NCI-H2171 (cell line): ENCODE results near the gene CSNK1D.

ENCODE experiments used
- DNase-seq: peaks from one replicate; lab custom pipeline; 2025; lab: John Stamatoyannopoulos, UW

CSNK1D gene

DNA sequence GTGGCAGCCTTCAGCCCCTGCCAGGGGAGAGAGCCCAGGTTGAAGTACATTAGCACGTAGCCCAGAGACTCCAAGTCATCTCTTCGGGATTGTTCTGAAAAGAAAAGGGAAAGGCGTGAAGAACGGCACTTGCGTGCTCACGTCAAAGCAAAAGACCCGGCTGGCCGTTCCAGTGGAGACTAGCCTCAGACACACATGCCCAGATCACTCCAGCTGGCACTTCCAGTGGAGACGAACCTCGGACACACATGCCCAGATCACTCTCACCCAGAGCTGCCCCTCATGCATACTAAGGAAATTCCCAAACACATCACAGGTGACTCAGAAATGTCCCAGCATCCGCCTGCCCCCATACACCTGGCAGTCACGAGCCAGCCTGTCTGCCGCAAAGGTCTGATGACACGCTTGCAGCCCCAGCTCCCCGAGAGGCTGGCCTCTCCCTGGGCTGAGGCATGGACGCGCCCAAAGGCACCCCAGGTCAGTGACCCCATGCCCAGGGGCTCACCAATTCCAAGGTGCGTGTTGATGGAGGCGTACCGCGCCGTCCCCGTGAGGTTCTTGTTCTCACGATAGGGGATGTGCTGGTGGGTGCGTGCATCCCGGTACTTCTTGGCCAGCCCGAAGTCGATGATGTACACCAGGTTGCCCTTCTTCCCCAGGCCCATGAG is 20.9 kb downstream of the CSNK1D start:
- no peak for DNase-seq

DNA sequence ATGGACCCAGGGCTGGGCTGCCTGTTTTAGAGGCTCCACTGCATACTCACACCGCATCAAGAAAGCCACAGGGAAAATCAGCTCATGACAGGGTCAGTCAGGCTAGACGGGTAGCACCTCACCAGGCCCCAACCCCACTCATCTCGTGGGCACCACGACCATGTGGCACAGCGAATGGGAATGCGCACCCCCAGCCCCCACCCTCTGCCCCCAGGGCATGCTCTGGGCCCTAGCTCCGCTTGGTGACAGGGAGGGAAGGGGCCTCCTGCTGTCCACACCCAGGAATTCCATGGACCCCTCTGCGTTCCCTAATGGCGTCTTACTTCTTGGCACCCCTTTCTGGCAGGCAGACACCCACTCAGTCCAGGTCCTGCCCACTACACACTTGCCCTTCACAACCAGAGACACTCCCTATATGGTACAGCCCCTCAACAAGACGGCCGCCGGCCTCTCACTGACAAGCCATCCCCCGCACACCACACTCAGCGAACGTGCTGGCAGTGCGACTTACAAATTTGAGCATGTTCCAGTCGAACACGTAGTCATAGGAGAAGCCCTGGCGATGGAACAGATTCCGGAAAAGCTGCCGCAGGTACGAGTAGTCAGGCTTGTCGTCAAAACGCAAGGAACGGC is 22.5 kb downstream of the CSNK1D start:
- no peak for DNase-seq

DNA sequence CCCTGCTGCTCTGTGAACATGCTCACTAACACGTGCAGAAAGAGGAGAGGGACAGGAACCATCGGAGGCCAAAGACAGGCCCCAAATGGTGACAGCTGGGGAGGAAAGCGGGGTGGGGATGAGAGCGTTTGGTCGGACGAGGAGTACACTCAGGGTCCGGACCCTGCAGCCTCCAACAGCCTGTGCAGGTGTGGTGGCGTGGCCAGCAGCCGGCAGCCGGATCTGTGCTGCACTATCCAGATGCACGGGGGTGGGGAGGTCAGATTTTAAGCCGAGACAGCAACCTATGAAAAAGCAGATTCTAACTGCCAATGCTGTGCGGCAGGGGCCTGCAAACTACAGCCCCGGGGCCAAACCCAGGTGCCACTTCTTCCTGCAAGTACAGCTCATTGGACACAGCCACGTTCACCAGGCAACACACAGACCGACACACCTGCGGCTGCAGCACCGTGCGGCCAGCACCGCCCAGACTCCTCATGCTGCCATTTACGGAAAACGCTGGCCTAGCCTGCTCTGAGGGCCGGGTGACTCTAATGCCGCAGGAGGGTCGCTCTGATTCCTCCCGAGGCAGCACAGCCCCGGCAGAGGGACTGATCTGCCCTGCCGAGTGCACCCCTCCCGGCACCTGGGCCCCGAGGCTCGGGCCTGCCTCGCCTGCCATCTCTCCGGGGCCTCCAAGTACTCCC is 23.5 kb downstream of the CSNK1D start:
- no peak for DNase-seq

DNA sequence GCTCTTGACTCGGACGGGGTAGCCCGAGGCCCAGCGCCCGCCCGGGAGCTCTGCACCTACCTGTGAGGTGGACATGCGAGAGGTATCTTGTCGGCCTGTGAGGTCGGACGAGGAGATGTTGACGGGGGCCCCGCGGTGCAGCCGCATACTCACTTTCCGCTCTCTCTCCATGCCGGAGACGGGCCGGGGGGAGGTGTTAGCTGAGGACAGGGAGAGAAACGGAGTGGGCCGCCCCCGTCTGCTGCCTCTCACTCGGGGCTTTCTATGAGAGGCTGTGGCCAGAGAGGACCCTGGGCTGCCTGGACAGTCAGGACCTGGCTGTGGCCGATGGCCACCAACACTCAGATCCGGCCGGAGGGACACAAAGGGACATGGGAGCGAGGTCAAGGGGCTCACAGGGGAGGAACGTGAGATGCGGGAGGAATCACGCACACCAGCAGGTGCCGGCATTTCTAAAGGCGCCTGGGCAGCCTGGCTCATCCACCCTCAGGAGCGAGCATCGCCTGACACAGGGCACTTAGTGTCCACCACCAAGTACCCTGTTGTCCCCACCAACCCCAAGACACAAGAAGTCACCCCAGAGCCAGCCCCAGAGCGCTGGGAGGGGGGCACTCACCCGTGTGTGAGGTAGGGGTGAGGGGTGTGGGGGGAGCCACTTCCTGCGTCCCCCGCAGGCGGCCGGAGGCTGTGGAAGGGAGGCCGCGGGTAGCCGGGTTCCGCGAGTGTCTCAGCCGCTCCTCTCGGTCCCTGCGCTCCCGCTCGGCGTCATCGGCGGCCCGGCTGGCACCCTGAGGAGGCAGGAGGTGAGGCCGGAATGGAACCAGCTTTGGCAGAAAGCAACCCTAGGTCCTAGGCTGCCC is 24.5 kb downstream of the CSNK1D start:
- no peak for DNase-seq

DNA sequence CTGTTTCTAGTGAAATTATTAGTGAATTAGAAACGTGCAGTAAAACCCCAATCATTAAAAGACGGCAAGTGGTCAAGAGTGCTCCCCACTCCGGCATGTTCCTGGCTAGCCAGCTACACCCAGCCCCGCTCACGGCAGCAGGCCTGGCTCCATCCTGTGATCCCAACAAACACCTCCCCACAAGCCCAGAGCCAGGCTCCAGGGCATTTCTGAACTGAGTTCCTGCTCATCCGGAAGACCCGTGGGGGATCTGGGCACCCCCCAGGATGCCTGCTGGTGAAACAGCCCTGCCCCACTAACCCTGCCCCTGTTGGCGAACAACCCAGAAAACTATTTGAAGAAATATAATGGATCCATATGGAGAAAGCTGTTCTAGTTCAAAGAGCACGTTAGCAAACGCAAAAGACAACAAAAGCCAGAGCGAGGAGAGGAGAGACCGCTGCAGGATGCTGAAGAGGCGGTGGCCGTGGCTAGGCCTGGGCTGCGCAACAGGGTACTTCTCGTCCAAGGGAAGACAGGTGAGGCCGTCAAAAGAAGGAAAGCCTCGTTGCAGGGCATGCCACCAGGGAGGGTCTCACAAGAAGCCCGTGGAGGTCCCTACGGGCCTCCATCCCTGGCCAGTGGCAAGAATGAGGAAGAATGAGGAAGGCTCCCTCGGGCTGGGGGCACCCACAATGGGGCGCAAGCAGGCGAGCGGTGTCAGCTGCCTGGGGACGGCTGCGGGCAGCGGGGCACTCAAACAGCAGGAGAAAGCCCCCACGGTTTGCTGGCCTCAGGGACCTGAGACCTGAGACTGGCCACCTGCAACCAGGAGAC is 25.4 kb downstream of the CSNK1D start:
- no peak for DNase-seq

DNA sequence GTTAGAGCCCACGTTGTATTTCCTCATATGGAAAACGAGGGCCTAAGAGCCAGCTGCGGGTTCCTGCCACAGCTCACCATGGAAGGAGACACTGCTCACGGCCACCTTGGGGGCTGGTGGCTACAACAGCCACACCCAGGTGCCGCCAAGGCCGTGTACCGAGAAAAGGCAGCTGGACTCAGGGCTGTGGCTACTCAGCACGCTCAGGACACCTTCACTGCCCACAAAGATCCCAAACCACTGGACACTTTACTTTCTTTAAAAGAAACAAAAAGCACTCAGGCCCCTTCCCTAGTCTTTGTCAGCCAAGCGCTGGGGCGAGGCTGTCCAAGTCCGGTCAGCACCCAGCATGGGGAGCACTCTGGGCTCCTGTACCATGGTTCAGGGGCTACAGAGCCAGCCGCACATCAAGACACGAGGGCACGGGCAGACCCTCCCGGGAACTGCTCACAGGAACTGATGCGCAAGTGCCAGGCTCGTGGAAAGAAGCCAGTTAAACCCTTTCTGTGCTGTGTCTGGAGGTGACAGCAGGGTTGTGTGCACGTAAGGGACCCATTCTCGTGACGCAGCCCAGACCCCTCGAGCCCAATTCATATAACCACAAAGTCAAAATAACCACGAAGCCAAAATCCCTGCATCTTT is 26.2 kb downstream of the CSNK1D start:
- DNase-seq: no peak

DNA sequence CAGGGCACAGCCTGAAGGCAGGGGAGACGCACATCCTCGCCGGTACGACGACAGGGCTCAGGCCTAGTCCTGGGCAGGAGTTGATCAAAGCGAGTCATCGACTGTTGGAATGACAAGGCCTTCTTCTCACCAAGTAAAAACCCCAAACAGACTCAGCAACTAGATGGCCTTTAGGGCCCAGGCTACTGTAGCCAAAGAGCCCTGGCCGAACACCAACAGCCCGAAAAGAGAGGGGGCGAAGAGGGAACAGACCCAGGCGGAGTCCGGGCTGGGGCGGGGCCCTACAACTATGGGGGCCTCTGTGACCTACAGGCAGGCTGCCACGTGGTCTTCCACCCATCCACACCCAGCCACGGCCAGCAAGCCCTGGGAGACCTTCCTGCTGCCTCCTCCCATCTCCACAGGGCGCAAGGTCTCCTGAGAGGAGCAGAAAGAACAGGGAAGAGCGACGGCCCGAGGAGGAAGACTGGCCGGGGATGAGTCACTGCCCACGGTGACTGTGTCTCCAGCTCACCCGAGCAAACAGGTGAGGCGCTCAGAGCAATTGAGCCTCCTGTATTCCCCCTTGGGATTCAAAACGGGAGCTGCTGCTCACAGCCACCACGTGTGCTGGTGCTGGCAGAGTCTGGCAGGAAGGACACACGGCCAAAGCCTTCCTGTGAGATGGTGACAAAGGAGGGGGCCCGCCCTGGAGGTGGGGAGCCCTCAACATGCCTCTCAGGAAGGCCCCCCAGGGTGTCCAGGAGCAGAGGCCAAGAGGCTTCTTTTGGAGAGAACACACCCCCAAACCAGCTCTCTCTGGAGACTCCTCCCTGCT is 26.9 kb downstream of the CSNK1D start:
- no peak for DNase-seq

DNA sequence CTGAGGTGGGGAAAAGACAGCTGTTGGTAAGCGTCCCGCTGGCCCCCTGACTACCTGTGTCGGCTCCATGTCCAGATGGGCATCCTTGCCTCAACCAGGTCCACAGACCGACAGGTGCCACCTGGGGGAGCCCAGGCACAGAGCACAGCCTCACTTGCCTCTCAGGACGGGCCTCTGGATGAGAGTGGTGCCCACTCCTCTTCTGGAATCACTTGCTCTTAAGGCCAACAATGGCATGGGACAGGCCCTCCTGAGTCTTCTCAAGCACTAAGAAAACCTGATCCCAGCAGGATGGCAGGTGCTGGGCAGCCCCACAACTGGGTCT is 27.5 kb downstream of the CSNK1D start:
- no peak for DNase-seq

DNA sequence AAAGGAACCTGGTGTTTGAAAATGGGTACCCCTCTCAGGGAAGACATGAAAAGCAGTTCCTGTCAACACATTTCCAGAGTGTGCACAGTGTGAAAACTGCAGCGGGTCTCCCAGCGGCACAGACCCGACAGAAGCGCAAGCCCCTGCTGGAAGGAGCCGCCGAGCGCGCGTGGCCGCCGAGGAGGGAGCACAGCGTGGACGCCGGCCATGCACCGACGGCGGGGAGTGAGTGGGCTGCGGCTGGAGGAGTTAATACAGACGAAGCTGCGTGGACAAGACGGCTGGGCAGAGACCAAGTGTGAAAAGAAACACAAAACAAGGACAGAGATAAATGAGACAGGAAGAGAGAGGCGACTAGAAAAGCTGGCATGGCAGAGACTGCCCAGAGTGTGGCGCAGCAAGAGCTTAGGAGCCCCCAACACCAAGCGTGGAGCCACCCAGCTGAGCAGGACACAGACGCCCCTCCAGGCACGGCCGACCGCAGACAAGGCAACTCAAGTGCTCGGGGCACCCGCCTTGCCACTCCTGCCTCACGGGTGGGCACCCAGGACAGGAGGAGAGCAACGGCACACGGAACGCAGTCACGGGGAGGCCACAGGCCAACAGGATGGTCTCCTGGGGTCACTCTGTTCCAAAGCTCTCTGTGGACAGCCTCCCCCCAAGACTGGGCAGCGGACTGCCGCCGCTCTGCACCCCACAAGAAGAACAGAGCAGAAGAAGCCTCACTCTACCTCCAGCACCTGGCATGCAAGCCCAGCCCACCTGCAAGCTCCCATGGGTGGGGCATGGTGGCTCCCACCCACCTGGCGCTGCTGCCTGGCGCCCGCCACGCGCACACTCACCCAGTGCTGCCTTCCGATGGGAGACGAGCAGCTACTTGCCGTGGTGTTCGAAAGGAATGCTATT is 28.1 kb downstream of the CSNK1D start:
- DNase-seq: no peak

DNA sequence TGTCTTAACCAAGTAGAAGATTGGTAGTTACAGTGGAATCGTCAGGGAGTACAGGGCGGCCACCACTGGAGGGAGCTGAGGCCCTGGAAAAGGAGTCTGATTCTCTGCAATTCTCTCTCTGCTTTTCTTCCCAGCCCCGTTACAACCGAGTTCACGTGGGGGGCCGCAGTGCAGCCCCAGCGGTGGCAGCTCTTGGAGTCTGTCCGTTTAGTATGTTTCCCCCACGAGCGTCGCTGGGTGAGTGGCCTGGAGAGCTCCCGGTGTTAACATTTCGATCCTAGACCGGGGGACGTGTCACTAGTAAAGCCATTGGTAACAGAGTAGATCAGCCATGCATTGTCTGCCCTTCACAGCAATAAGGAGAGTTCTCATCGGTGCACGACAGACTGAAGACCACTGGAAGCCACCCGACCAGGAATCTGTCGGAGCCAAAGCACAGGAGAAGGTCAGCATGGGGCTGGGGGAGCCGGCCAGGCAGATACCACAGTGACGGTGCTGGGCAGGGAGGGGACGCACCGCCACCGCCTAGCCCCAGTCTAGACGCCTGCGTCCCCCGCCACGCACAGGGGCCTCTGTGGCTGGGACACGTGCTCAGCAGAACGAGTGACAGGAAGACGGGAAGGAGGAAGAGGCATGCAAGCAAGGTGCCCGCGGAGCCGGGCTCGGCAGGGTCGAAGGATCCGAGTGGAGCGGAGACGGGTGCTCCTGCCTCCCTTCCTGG is 28.9 kb downstream of the CSNK1D start:
- no peak for DNase-seq

DNA sequence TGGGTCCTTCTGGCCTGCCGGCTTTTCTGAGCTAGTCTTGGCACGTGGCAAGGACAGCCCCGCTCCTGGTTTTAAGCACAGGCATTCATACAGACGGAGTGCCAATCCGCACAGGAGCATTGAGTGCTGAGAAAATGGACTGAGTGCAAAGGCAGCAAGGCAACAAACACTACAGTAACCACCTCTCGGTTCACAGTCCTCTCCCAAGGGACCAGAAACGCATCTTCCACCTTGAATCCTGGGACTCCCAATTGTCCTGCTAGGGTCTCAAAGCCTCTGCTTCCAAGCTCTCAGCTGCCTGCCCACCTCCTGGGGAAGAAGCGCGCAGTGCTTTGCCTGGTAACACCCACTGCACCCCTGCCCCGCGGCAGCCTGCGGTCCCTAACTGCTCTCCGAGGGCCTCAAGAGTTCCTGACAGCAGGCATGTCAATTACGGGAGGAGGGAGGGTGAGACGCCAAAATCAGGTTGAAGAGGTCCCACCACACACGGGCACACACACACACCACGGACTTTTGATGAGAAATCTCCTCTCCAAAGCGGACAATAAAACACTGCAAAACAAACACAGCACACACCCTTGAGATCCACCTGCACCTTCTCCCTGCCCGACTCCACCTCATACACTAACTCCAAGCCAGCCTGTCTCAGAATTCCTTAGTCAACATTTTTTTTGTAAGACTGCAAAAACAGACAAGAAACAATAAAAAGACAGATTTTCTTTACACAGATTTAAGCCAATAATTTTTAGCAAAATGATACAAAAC is 29.7 kb downstream of the CSNK1D start:
- DNase-seq: no peak

DNA sequence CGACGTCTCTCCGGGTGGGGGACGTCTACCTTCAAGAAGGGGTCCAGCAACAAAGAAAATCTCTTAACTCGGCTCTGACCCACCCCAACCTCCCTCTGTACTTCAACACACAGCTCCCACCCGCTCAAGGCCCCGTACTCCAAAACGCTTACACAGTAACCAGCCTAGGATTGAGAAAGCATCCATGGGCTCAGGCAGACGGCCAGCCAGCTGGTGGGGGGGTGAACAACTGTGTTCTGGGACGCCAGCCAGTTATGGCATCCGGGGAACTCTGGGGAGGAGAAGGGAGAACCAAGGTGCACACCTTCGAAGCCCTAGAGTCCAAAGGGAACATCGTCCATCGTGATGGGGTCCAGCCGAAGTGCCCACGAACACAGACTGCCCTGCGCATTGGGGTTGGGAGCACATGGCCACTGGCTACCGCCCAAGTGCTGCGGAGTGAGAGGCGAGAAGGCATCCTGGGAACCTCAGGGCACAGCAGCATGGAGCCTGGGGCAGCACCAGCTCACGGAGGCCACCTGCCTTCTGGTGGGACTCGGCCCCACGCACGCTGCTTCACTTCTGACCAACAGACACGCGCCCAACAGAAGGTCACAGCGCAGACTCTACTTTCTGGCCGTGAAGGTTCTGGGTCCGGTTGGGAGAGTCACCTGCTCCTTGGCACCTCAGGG is 30.4 kb downstream of the CSNK1D start:
- peak; percentile 47 for DNase-seq

DNA sequence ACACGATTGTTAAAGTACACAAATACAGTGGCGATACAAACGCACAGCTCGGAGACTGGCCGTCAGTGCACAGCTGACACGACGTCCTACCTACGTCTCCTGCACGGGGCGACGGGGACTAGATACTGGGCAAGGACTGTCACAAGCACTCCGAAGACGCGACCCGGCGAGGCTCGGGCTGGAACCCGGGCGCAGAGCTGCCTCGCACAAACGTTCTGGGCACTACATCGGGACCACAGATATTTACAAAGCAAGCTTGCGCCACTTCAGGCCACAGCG is 30.9 kb downstream of the CSNK1D start:
- no peak for DNase-seq

DNA sequence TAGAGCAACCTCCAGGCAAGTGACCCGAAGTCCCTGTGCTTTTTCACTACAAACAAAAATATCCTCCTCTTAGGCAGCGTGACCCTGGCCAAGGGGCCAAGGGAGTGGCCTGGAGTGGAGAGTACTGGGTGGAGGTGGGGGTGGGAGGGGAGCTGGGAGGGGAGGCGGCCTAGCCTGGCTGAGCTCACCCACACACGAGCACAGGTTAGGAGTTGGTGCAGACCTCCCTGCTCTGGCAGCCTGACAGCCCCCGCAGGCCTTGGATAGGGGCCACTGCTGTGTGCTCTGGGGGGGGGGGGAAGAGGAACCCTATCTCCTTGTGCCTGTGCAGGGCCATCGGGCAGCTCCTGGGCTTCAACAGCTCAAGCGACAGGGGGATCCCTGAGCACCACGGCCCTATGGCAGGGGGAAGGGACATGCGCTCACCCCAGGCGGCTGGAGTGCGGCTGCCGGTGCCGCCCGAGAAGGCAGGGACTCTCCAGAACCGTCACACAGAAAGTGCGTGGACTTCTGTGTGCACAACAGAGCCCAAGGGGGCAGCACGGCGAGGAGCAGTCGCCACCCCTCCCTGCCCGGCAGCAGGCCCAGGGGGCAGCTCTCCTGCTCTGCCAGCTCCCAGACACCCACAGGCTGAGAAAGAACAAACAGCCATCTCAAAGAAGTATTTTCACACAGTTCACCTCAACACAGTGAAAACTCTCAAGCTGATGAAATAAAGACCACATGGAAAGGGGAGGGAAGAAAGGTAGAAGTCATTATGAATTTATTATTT is 31.4 kb downstream of the CSNK1D start:
- DNase-seq: no peak

DNA sequence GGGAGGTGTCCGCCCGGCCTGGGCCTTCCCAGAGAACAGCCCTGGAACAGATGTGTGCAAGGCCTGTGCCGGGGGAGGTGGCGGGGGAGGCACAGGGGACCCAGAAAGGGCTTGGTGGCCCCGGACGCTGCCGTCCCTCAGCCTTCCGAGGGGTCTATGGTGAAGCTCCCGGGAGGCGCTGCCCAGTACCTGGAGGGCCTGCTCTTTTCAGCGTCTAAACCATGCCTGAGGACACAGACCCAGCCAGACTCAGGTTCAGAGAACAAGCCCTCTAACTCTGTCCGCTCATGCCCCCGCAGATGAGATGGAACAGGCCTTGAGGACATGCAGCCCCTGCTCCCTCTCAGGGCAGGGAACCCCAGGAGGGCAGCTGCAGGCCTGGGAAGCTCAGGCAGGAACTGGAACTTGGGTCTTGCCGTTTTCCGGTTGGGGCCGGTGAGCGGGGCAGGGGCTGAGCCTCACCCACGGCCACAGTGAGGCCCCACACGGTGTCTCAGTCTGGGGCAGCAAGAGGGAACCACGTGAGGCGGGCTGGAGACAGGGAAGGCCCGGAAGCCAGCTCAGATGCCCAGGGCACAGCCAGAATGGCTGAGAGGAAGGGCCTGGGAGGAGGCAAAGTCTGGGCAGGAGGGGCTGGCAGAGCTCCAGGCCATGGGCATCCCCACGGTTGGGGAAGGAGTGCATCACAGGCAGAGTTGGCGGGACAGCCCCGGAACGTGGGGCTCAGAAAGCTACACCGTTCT is 32.1 kb downstream of the CSNK1D start:
- DNase-seq: no peak
